Stimulated activated CD4-positive, alpha-beta T cell treated with anti-CD3 and anti-CD28 coated beads, Interleukin-4, amount 100 ng/mL, for 24 hours (primary cell): ENCODE measurements around the gene VN1R2.
"Not testable (repeated sequence)": the region's sequence is repeated elsewhere in the genome, so short reads cannot be mapped to it uniquely, and the experiment has no call there.

ENCODE experiments used
- DNase-seq: peaks from one replicate; pipeline ENCODE4 v3.0.0-alpha.2; 2020

VN1R2 gene

GRCh38 chr19:53257715-53258342 is at the start of gene VN1R2:
TSS of gene VN1R2 (plus strand) at chr19:53258292. CDS start at chr19:53258376, 84 bp downstream.
- not testable (repeated sequence) for DNase-seq

GRCh38 chr19:53211554-53211953 is 46.5 kb upstream of the VN1R2 start:
- DNase-seq = not testable (repeated sequence)

GRCh38 chr19:53212703-53213320 is 45.3 kb upstream of the VN1R2 start:
- no peak for DNase-seq

GRCh38 chr19:53222716-53223115 is 35.4 kb upstream of the VN1R2 start:
- DNase-seq = not testable (repeated sequence)

GRCh38 chr19:53224606-53225005 is 33.5 kb upstream of the VN1R2 start:
- DNase-seq = no peak

GRCh38 chr19:53237114-53237777 is 20.8 kb upstream of the VN1R2 start:
- DNase-seq = no peak

- no peak for DNase-seq
Observed at GRCh38 chr19:53246498-53246897, 11.6 kb upstream of the VN1R2 start.

GRCh38 chr19:53254411-53255341 is 3.4 kb upstream of the VN1R2 start, which contains the start of gene ZNF677:
TSS of gene ZNF677 (minus strand) at chr19:53254873. CDS start at chr19:53251550, 3,323 bp downstream.
- peak; percentile 85 for DNase-seq

- not testable (repeated sequence) for DNase-seq
Observed at GRCh38 chr19:53267623-53268022, 9.5 kb downstream of the VN1R2 start, which contains the start of gene VN1R4. TSS of gene VN1R4 (minus strand) at chr19:53267723. CDS start at chr19:53267665, 58 bp downstream.

GRCh38 chr19:53269861-53270260 is 11.8 kb downstream of the VN1R2 start:
- not testable (repeated sequence) for DNase-seq

- DNase-seq = no peak
Observed at GRCh38 chr19:53272044-53272443, 14.0 kb downstream of the VN1R2 start.

GRCh38 chr19:53275480-53275879 is 17.4 kb downstream of the VN1R2 start:
- DNase-seq = no peak

- peak; percentile 21 for DNase-seq
Observed at GRCh38 chr19:53281947-53282346, 23.9 kb downstream of the VN1R2 start.

GRCh38 chr19:53285087-53285486 is 27.0 kb downstream of the VN1R2 start:
- DNase-seq = no peak

- DNase-seq = no peak
Observed at GRCh38 chr19:53290758-53291549, 32.9 kb downstream of the VN1R2 start.

- DNase-seq = no peak
Observed at GRCh38 chr19:53294786-53295441, 36.8 kb downstream of the VN1R2 start.

GRCh38 chr19:53301341-53301740 is 43.2 kb downstream of the VN1R2 start:
- DNase-seq = not testable (repeated sequence)

GRCh38 chr19:53308339-53308811 is 50.3 kb downstream of the VN1R2 start:
- DNase-seq = no peak
